ENCODE data around the gene ERCC8. TPM values are rescaled to one million over a fixed set of nuclear protein-coding genes. Genes with fewer than 3 reads are reported as not detected.

The ERCC8 gene
- total RNA-seq, 1 experiment from 2014 or later = 15.1 TPM

DNA sequence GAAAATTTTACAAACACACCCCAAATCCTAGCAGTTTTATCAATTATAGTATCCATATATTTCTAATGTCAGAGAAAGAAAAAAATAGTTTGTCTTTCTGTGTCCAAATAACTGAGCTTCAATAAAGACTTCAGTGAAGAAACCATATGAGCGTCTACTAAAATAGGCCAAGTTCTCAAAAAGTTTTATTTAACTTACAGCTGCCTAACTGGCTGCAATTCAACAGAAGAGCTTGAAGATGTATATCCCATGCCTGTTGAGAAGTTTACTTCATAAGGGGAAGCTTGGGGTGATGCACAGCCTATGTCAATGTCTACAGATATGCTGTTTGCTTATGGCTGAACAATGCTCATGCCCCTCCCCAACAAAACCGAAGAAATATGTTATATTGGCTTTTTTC is 57.1 kb downstream of the ERCC8 start:
- Histone ChIP-seq H3K4me2 (ENCODE audit: low read length) (no peak overlapping the region), H2AFZ (ENCODE audit: low read depth, low read length, poor library complexity, severe bottlenecking) (no peak overlapping the region), H3K27me3 (ENCODE audit: insufficient read depth, low read length) (no peaks in the 10 kb centered on the region), H3K27ac (ENCODE audit: low read depth, low read length) (no peak overlapping the region), H3K9ac (ENCODE audit: low read length) (no peak overlapping the region), H3K4me1 (ENCODE audit: control insufficient read depth in 1 of 2, insufficient read depth in 2 of 2, low read length in 2 of 2) (no peaks in the 10 kb centered on the region), H3K4me3 (replicated peaks in 1 of 2; ENCODE audit: low read depth in 1 of 2, low read length in 2 of 2) (no peak overlapping the region), H4K20me1 (ENCODE audit: insufficient read depth) (no peaks in the 10 kb centered on the region), H3K9me3 (ENCODE audit: control insufficient read depth in 1 of 2, insufficient read depth in 1 of 2, low read depth in 1 of 2, low read length in 2 of 2) (no peaks in the 10 kb centered on the region), H3K36me3 (ENCODE audit: control insufficient read depth in 1 of 2, insufficient read depth in 2 of 2, low read length in 2 of 2) (no peaks in the 10 kb centered on the region), H3K9me2 (ENCODE audit: insufficient read depth) (no peaks in the 10 kb centered on the region), H3K79me2 (ENCODE audit: insufficient read depth, low read length) (no peaks in the 10 kb centered on the region)
- RAD21 ChIA-PET (ENCODE audit: low non-redundant PET in 1 of 2, low total read pairs in 2 of 2, uncharacterized antibody in 2 of 2, unreplicated experiment in 2 of 2) = no interaction called here
- intact Hi-C loops (cut with micrococcal nuclease) = no loop called here
- DNase-seq (ENCODE audit: low read depth, low spot score) = no peak
- CTCF ChIA-PET = no interaction called here
- ATAC-seq = no peak
- POLR2A ChIA-PET = no interaction called here
- TF ChIP-seq, protein P1, sequence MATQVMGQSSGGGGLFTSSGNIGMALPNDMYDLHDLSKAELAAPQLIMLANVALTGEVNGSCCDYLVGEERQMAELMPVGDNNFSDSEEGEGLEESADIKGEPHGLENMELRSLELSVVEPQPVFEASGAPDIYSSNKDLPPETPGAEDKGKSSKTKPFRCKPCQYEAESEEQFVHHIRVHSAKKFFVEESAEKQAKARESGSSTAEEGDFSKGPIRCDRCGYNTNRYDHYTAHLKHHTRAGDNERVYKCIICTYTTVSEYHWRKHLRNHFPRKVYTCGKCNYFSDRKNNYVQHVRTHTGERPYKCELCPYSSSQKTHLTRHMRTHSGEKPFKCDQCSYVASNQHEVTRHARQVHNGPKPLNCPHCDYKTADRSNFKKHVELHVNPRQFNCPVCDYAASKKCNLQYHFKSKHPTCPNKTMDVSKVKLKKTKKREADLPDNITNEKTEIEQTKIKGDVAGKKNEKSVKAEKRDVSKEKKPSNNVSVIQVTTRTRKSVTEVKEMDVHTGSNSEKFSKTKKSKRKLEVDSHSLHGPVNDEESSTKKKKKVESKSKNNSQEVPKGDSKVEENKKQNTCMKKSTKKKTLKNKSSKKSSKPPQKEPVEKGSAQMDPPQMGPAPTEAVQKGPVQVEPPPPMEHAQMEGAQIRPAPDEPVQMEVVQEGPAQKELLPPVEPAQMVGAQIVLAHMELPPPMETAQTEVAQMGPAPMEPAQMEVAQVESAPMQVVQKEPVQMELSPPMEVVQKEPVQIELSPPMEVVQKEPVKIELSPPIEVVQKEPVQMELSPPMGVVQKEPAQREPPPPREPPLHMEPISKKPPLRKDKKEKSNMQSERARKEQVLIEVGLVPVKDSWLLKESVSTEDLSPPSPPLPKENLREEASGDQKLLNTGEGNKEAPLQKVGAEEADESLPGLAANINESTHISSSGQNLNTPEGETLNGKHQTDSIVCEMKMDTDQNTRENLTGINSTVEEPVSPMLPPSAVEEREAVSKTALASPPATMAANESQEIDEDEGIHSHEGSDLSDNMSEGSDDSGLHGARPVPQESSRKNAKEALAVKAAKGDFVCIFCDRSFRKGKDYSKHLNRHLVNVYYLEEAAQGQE (IDR thresholded peaks at IDR 0.05; ENCODE audit: low read depth) = no peak
- TF ChIP-seq CBX3 (IDR thresholded peaks at IDR 0.05; ENCODE audit: low read depth) (no peak), JUND (IDR thresholded peaks at IDR 0.05) (no peak), SRF (IDR thresholded peaks at IDR 0.05; ENCODE audit: low read depth) (no peak), POLR2A (IDR thresholded peaks at IDR 0.05; ENCODE audit: borderline replicate concordance, extremely low read depth, insufficient read depth, insufficient read length) (no peak)
- BruUV-seq (replicated peaks) = no TSS peak

DNA sequence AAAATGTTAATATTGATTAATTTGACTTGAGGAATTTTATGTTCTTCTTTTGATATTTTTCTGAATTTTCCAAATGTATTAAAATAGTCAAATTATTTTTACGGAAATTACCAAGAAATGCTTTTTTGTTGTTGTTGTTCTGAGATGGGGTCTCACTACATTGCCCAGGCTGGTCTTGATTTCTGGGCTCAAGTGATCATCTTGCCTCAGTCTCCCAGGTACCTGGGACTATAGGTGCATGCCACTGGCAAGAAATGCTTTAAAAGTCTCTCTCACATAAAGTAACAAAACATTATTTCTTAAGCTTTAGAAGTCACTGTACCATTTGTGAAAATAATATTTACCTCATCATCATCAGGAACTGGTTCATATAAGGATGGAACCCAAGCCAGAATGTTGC is 57.8 kb downstream of the ERCC8 start:
- CTCF ChIA-PET = no interaction called here
- Histone ChIP-seq H3K4me1 (ENCODE audit: control insufficient read depth in 1 of 2, insufficient read depth in 2 of 2, low read length in 2 of 2) (no peaks in the 10 kb centered on the region), H3K9me2 (ENCODE audit: insufficient read depth) (no peaks in the 10 kb centered on the region), H4K20me1 (ENCODE audit: insufficient read depth) (no peaks in the 10 kb centered on the region), H3K36me3 (ENCODE audit: control insufficient read depth in 1 of 2, insufficient read depth in 2 of 2, low read length in 2 of 2) (no peaks in the 10 kb centered on the region), H3K27me3 (ENCODE audit: insufficient read depth, low read length) (no peaks in the 10 kb centered on the region), H3K9ac (ENCODE audit: low read length) (no peak overlapping the region), H2AFZ (ENCODE audit: low read depth, low read length, poor library complexity, severe bottlenecking) (no peak overlapping the region), H3K4me3 (replicated peaks in 1 of 2; ENCODE audit: low read depth in 1 of 2, low read length in 2 of 2) (no peak overlapping the region), H3K4me2 (ENCODE audit: low read length) (no peak overlapping the region), H3K9me3 (ENCODE audit: control insufficient read depth in 1 of 2, insufficient read depth in 1 of 2, low read depth in 1 of 2, low read length in 2 of 2) (no peaks in the 10 kb centered on the region), H3K79me2 (ENCODE audit: insufficient read depth, low read length) (no peaks in the 10 kb centered on the region), H3K27ac (ENCODE audit: low read depth, low read length) (no peak overlapping the region)
- POLR2A ChIA-PET = no interaction called here
- ATAC-seq (no peak), DNase-seq (ENCODE audit: low read depth, low spot score) (no peak)
- RAD21 ChIA-PET (ENCODE audit: low non-redundant PET in 1 of 2, low total read pairs in 2 of 2, uncharacterized antibody in 2 of 2, unreplicated experiment in 2 of 2) = no interaction called here
- TF ChIP-seq CEBPB (IDR thresholded peaks at IDR 0.05; ENCODE audit: low read depth) = no peak
- TF ChIP-seq, protein P2, sequence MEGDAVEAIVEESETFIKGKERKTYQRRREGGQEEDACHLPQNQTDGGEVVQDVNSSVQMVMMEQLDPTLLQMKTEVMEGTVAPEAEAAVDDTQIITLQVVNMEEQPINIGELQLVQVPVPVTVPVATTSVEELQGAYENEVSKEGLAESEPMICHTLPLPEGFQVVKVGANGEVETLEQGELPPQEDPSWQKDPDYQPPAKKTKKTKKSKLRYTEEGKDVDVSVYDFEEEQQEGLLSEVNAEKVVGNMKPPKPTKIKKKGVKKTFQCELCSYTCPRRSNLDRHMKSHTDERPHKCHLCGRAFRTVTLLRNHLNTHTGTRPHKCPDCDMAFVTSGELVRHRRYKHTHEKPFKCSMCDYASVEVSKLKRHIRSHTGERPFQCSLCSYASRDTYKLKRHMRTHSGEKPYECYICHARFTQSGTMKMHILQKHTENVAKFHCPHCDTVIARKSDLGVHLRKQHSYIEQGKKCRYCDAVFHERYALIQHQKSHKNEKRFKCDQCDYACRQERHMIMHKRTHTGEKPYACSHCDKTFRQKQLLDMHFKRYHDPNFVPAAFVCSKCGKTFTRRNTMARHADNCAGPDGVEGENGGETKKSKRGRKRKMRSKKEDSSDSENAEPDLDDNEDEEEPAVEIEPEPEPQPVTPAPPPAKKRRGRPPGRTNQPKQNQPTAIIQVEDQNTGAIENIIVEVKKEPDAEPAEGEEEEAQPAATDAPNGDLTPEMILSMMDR (IDR thresholded peaks at IDR 0.05 in 2 of 3, conservative IDR thresholded peaks at IDR 0.05 in 1 of 3; ENCODE audit: borderline replicate concordance in 1 of 3, insufficient read depth in 1 of 3, low read depth in 2 of 3, low read length in 2 of 3) = no peak
- TF ChIP-seq, protein P3, sequence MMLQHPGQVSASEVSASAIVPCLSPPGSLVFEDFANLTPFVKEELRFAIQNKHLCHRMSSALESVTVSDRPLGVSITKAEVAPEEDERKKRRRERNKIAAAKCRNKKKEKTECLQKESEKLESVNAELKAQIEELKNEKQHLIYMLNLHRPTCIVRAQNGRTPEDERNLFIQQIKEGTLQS (IDR thresholded peaks at IDR 0.05) = no peak
- no peak for TF ChIP-seq ZFX (IDR thresholded peaks at IDR 0.05)
- no peak for TF ChIP-seq CBX3 (IDR thresholded peaks at IDR 0.05; ENCODE audit: low read depth)
- TF ChIP-seq RAD21 (IDR thresholded peaks at IDR 0.05; ENCODE audit: low read depth) = no peak
- no peak for TF ChIP-seq SIN3A (IDR thresholded peaks at IDR 0.05; ENCODE audit: low read depth)
- TF ChIP-seq, protein P4, sequence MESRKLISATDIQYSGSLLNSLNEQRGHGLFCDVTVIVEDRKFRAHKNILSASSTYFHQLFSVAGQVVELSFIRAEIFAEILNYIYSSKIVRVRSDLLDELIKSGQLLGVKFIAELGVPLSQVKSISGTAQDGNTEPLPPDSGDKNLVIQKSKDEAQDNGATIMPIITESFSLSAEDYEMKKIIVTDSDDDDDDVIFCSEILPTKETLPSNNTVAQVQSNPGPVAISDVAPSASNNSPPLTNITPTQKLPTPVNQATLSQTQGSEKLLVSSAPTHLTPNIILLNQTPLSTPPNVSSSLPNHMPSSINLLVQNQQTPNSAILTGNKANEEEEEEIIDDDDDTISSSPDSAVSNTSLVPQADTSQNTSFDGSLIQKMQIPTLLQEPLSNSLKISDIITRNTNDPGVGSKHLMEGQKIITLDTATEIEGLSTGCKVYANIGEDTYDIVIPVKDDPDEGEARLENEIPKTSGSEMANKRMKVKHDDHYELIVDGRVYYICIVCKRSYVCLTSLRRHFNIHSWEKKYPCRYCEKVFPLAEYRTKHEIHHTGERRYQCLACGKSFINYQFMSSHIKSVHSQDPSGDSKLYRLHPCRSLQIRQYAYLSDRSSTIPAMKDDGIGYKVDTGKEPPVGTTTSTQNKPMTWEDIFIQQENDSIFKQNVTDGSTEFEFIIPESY (IDR thresholded peaks at IDR 0.05; ENCODE audit: extremely low read depth, insufficient replicate concordance, low read length) = no peak
- TF ChIP-seq ELF1 (IDR thresholded peaks at IDR 0.05; ENCODE audit: borderline replicate concordance, low read depth) = no peak
- TF ChIP-seq, protein P5, sequence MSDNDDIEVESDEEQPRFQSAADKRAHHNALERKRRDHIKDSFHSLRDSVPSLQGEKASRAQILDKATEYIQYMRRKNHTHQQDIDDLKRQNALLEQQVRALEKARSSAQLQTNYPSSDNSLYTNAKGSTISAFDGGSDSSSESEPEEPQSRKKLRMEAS (IDR thresholded peaks at IDR 0.05) = no peak
- intact Hi-C loops (cut with micrococcal nuclease) = no loop called here
- no TSS peak for BruUV-seq (replicated peaks)
